Islet of Langerhans (tissue), 1 donor: ENCODE data around the gene NTM.

Source experiments
- FAIRE-seq: peaks from one replicate; lab custom pipeline; 2011; peaks lifted over from hg19 to GRCh38; lab: Jason Lieb, UNC

NTM gene

DNA sequence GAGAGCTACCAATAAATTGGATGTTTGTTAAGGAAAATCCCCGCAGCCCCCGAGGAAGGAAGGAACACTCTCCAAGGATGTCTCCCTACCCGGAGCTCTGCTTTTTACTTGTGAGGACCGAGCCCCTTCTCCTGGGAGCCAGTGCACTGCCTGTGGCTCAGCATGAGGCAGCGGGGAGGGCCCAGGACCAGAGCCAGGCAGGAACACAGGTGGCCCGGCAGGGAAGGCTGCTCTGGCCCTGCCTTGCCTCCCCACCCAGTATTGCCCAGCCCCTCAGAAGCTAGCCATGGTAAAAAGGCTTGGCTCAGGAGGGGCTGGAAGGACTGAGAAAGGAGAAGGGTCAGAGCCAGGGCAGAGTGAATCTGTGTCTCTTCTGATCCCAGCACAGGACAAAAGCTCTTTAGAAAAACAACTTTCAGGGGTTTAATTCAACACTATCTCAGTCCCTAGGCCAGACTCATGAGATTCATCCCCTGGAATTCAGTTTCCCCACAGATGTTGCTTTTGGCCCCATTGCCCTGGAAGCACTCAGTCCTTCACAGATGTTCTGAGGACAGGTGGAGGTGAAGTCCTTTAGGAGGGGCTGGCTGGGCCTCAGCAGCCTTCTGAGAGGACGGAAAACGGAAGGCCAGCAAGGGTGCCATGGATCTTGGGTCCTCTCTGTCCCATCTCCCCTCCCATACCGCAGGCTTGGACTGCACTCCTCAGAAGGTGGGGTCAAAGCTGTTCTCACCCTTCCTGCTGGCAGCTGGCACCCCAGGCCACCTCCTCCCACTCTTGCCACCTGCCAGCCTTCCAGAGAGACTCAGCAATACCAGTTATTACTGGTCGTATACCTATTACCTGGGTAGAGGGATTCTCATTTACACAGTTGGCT is 318.9 kb downstream of the NTM start:
- FAIRE-seq, result no peak

DNA sequence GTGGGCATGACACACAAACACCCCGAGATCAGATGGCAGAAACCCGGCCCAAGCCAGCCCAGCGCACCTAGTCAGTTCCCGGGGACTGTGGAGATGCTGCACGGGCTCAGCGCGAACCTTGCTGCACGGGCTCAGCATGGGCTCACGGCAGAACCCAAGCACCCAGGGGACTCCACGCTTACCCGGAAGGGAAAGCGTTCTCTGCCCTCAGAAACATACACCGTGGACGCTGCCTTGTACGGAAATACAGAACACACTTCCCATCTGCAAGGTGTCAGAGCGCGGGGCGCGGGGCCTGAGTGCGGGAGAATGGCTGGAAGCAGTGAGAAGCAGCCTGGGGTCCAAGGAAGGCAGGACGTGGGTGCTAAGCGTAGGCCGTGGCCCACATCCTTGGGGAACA is 319.9 kb downstream of the NTM start:
- FAIRE-seq, result no peak

DNA sequence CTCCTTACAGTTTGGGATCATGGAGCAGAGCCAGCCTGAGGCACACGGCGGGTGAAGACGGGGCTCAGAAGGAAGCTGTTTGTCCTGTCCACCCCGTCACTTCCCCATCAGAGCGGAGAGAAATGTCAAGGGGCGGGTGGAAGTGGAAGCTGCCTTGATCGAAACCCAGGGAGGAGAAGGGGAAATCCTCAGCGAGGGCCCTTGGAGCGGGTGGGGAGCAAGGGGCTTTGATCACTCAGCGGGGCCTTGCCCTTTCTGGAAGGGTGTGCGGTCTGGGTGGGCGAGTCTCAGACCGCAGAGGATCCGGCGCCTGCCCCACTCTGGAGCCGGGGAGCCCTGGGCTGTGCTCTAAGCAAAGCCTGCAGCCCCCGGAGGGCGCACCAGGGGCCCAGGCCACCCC is 320.4 kb downstream of the NTM start:
- no peak for FAIRE-seq

DNA sequence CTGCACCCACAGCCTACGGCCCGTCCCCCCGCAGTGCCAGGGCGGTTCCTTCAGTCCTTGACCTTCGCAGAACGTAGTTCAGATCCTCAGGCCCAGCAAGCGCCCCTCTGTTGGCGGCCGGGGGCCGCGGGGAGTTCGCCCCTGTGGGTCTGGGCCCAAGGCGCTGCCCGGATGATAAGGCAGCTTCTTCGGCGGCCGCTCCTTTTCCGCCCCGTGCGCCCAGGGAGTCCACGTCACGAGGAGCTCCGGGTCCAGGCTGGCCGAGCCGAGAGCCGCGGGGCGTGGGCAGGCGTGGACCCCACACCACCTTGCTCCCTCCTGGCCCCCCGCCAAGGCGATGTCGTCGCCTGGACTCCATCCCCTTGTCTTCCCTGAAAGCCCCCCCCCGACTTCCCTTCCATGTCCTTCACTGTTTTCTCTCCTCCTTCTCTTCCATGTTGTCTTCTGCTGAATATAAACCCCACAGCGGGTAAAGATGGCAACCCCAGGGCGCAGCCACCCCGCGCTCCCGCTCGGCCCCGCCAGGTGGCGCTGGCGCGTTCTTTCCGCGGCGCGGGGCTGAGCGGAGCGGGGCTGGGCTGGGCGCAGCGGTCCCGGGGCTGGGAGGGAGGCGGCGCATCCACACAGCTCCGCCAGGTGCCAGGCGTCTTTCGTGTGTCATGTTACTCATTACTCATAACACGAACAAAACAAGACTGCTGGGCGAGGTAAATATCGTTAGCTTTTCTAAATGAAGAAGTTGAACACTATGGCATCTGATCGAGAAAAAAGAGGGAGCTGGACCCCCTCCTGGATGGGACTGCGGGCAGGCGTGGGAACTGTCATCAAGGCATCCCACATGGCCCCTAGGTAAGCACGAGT is 321.0 kb downstream of the NTM start:
- no peak for FAIRE-seq

DNA sequence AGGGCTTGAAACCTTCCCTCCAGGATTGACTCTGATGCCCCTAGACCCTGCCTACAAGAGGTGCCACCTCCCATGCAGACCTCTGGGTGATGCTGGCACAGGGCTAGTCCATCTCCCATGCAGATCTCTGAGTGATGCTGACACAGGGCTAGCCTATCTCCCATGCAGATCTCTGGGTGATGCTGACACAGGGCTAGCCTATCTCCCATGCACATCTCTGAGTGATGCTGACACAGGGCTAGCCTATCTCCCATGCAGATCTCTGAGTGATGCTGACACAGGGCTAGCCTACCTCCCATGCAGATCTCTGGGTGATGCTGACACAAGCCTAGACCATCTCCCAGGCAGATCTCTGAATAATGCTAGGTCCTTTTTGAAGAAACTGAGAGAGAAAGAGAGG is 321.7 kb downstream of the NTM start:
- FAIRE-seq, result no peak

DNA sequence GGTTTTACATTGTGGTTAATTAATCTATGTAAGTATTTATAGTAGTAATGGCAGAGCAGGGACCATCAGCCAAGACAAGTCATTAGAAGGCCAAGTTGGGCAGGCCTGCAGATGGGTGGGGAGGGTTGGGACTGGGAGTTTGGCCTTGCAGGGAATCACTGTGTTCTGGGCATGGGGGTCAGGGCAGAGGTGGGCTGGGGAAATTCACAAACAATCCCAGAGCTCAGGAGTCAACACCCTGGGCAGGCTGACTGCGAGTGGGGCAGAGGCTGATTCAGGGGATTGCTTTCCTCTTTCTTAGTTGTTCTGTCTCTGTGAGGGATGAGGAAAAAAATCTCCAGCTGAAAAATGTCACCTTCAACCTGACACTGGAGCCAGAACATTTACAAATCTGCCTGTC is 322.5 kb downstream of the NTM start:
- no peak for FAIRE-seq

DNA sequence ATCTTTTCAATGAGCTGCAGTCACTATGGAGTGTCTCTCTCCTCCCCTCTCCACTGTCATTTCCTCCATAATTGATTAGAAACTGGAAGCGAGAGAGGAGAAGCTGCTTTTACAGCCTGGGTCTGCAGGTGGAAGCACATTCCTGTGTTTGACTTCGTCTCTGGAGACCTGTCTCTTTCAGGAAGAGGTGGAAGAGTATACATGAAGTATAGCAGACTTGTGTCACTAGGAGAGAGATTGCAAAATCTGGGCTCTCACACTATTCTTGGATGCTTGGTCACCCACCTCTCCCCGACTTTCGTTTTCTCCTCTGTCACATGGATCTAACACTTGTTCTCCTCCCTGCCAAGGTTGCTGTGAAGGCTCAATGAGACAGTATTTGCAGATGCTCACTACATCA is 323.3 kb downstream of the NTM start:
- no peak for FAIRE-seq

DNA sequence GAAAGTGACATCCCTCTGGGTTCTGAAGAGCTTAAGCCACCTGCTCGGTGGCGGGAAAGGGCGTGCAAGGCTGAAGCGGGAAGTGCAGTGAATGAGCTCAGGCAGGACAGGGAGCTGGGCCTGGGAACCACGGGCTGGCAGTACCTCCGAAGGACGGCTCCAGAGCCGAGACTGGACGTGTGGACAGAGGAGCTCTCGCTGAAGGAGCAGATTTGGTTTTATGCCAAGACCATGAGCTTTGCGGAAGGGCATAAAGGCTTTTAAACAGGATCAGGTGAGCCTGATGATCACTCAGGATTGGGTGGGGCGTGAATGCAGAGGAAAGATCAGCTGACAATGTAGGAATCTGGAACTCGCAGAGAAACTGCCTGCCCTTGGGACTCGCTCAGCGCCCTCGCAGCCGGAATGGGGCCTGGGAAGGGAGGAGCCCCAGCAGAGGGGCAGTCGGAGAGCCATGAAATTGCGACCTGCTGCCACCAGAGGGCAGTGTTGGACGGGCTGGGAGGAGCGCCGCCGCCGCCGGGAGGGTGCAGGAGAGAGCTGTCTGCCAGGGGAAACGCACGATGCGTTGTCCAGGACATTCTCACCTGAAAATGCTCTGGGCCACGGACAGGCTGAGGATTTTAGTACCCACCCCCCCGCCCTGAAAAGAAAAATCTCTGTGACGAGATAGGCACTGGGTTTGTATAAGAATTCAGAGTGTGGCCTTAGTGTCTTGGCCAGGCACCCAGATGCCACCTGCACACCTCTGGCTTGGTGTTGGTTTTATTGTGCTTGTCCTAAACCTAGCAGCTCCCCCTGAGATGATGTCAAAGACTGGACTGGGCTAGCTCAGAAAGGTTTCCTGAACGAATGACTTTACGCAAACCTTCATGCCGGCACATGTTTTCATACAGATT is 324.4 kb downstream of the NTM start:
- FAIRE-seq, result no peak

DNA sequence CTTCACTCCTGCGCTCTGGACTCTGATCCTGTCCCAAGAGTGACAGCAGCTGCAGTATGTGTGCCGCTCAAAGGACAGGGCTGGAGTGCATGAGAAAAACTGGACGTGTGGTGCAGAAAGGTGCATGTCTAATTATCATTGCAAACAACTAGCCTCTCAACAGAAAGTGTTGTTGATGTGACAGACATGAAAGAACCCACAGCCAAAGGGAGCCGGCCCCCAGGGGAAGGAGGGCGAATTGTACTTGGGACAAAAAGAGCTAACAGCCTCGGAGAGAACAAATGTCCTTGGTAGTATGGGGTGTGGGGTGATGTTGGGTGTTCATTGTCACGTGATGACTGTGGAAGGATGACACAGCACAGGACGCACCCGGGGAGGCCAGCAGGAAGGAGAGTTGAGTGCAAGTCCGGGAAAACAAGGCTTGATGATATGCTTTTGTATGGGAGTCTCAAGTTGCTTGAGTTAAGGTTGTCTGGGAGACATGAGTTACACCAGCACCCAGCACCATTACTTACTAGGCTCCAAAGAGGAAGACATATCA is 325.5 kb downstream of the NTM start:
- no peak for FAIRE-seq

DNA sequence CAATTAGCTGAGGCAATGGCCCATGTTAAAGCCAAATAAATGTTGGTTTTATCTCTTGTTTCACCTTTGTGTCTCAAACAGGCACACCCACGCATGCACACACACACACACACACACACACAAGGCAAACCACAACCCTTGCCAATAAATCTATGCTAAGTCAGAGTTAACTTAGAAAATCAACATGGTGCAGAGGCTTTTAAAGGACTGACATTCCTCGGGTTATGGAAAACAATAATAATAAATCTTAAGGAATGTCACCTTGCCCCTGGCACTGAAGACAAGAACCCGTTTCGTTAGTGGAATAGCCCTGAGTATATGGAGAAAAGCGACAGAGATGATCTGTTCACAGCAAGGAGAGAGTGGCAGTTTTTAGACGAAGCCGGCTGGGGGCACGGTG is 326.3 kb downstream of the NTM start:
- no peak for FAIRE-seq

DNA sequence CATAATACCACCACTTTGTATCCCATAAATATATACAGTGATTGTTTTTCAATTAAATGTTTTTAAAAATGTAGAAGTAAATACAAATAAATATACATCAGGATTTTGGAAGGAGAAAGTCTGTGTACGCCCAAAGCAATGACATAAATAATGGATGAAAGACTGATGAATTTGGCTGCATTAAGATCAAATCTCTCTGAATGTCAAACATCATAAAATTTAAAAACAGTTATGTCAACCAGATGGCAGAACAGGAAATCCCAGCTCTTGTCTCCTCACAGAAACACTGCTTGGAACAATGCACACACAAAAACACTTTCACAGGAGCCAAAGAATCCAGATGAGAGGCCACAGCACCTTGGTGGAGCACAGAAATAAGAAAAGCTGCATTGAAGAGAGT is 332.9 kb downstream of the NTM start:
- FAIRE-seq, result no peak

DNA sequence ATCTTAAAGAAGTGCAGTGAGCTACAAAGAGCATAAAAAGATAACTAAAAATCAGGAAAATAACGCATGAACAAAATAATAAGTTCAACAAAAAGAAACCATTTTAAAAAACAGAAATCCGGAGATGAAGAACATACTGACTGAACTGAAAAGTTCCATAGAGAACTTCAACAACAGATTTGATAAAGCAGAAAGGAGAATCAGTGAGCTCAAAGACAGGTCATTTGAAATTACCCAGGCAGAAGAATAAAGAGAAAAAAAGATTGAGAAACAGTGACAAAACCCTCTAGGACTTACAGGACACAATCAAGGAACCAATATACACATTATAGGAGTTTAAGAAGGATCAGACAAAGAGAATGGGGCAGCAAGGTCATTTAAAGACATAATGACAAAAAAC is 334.3 kb downstream of the NTM start:
- no peak for FAIRE-seq

DNA sequence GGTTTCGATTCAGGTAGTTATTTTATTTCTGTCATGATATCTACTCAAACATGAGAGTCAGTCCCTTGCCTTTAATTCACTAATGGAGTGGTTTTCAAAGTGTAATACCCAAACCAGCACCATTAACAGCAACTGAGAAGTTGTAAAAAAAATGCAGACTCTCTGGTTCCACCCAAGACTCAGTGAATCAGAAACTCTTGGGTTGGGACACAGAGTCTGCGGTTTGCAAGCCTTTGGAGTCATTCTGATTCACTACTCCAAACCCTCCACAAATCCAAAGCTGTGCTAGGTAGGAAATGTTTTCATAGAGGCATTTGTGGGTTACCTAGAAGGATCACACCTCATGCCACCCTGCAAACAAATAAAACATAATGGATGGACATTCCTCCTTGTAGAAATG is 340.1 kb downstream of the NTM start:
- FAIRE-seq, result no peak

DNA sequence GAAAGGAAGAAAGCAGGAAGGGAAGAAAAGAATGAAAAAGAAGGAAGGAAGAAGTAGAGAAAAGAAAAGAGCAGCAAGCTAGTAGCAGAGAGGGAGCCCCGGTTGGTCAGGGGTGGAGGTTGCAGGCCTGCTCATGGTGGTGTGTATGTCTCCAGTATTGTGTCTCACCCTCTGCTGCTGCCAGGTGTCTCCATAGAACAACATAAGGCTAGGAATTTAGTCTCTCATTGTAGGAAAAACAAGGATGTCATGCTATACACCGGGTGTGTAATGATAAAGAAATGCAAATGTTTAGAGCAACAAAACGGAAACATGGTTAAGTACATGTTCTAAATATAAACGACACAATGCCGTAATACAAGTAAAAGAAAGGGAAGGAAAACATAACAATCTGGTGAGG is 342.5 kb downstream of the NTM start:
- no peak for FAIRE-seq

DNA sequence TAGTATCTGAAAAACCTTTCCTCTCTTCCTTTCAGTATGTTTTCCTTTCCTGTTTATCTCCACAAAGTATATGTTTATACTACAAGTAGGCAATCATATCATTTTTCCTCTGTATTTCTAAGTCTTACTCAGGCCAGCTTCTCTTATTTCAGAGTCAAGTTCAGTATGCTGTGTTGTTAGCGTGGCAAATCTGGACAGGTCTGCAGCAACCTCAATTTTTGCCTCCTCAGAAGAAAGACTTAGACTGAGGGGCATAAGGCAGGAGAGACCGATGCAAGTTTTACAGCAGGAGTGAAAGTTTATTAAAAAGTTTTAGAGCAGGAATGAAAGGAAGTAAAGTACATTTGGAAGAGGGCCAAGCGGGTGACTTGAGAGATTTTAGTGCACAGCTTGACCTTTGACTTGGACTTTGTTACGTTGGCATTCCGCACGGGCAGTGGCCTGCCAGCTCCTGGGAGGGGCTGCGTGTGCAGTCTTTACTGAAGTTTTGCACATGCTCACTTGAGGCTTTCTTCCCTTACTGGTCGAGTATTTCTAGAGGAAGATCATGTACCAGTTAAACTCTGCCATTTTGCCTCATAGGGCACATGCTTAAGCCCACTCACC is 343.2 kb downstream of the NTM start:
- no peak for FAIRE-seq

DNA sequence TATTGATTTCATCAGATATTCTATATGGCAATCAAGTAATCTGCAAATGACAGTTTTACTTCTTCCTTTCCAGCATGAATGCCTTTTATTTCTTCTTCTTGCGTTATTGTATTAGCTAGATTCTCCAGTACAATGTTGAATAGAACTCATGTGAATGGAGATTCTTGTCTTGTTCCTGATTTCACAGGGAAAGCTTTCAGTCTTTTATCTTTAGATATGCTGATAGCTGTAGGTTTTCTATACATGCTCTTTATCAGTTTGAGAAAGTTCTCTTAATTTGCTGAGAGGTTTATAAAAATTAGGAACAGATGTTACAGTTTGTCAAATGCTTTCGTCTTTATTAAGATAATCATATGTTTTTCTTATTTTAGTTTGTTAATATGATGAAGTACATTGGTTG is 347.2 kb downstream of the NTM start:
- FAIRE-seq, result no peak

DNA sequence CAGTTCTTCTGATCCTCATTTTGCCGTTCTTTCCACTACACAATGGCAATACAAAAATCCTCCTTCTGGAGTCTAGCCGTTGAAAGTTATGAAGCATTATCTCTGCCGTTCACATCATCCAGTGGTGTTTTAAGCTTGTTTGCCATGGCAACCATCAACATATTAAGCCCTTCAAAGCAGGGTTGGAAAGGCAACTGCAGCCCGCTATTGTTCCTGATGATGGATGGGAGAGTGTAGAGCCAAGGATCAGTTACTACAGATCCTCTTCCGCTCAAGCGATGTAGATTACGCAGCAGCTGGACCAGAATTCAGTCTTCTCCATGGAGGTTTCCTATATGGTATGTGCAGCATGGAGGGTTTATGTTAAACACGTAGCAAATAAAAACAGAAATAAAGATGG is 352.7 kb downstream of the NTM start:
- FAIRE-seq, result no peak

DNA sequence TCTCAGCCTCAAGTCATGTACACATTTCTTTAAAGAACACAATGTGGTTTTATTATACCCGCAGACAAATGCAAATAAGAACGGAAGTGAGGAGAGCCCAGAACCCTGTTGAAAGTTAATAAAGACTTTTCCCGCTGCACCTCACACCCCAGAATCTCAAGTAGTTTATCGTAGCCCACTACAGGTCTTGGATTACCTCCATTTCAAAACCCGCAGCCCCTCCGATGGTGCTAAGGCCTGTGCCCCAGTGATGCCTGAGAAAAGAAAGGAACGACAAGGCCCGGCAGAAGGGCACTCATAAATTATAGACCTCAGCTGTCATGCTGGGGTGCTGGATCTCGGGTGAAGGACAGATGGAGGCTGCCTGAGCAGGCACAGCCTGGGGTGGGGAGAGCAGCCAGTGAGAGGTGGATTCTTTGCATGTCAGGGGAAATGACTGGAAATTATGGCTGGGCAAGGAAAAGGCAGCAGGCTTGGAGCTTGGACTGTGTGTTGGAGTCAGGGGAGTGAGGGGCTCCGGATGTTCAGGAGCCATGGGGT is 354.1 kb downstream of the NTM start:
- no peak for FAIRE-seq

DNA sequence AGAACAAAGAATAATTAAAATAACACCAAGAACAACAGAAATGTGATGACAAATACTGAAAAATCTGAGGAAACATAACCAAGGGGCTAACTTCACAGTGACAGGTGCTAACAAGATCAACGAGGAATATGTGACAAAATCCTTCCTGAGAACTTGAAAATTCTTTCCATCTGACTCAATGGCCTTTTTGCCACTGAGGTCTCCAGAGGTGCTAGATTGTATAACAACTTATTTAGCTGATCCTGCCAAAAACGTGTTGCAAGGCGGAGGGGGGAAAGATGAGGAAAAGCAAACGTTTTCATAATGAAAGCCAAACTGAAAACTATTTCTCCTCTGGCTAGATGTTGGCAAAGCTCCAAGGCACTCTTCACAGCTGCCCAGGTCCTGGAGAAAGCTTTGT is 364.5 kb downstream of the NTM start:
- no peak for FAIRE-seq

DNA sequence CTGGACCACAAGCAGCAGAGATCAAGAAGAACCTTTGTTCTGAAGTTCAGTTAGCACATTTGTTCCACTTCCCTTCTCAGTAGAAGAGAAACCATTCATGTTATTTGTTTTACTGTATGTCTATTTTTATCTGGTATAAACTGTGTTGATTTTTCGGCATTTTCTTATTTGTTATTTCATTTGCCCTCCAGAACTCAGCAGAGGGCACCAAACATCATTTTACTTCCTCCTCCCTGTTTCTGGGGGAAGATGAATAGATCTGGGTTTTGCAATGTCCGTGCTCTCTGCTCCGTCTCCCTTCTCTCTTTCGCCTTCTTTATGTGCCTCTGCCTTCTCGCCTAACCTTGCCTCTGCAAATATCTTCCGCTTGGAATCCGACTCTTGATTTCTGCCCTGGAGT is 366.9 kb downstream of the NTM start:
- FAIRE-seq, result no peak

DNA sequence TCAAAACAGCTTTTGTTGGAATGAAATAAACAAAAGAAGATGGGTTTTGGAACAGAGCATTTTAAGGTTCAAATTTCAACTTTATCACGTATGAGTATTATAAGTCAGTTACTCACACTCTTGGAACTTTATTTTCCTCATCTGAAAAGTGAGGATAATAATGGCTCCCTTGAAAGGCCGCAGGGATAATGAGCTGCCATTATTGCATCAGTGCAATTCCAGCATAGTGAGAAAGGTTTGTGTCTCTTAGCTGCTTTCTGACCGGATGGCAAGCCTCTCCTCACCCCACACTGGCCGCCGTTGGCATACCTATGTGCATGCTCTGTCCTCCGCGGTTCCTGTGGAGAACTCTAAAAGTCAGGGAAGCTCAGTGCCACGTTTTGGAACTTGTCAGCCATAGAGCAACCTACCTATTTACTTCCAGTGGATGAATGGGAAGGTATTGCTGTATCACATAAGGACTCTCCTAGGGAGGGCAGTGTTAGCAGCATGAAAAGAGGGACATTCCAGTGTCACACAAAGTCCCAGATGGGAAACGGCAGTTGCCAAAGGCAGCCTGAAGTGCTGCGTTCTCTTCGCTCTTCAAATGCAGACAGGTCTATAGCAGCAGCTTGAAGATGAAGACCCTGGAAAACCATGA is 368.9 kb downstream of the NTM start:
- no peak for FAIRE-seq
